H1 (cell line): ENCODE results near the gene PRSS38. TPM values are rescaled to one million over a fixed set of nuclear protein-coding genes. Genes with fewer than 3 reads are reported as not detected.

Source experiments
- CTCF ChIA-PET: fragments of 300-600 bp; sonication (Branson Sonifier 250); formaldehyde crosslinking; loops from one replicate; lab custom pipeline; 2021; ENCODE audit not compliant: partially characterized antibody; lab: Charles Lee
- POLR2A ChIA-PET: fragments of 300-600 bp; sonication (Branson Sonifier 250); formaldehyde crosslinking; loops from one replicate; lab custom pipeline; 2021; ENCODE audit warnings: inconsistent platforms; ENCODE audit not compliant: partially characterized antibody; lab: Charles Lee
- DNase-seq, 2 experiments: peaks; one replicate each; pipeline versions ENCODE4 v3.0.0 to v3.0.0-alpha.2; 2010 to 2022; ENCODE audit warnings: low spot score in 2 of 2, low read depth in 1 of 2, mixed read lengths in 1 of 2
- FAIRE-seq: peaks from 2 replicates; lab custom pipeline; 2011; peaks lifted over from hg19 to GRCh38; lab: Jason Lieb, UNC
- H2AFZ ChIP-seq: 2 replicates; pipeline ENCODE4 v1.8.1; 2012; ENCODE audit warnings: low read length, inconsistent platforms
- H2AK5ac ChIP-seq: 2 replicates; pipeline ENCODE4 v1.6.1; 2013; ENCODE audit warnings: low read depth, low read length
- H2BK120ac ChIP-seq: replicated peaks from 2 replicates; pipeline ENCODE3; 2013; ENCODE audit warnings: low read depth, low read length, inconsistent platforms
- H2BK12ac ChIP-seq: 2 replicates; pipeline ENCODE4 v1.6.1; 2013; ENCODE audit warnings: low read depth, low read length
- H2BK15ac ChIP-seq: 2 replicates; pipeline ENCODE4 v1.6.1; 2013; ENCODE audit warnings: low read length
- H2BK20ac ChIP-seq: 2 replicates; pipeline ENCODE4 v1.6.1; 2013; ENCODE audit warnings: low read length
- H2BK5ac ChIP-seq: 2 replicates; pipeline ENCODE4 v1.6.1; 2013; ENCODE audit warnings: low read depth, low read length
- H3K14ac ChIP-seq: 2 replicates; pipeline ENCODE4 v1.6.1; 2013; ENCODE audit warnings: inconsistent platforms; ENCODE audit not compliant: insufficient read length
- H3K18ac ChIP-seq: 2 replicates; pipeline ENCODE4 v1.6.1; 2013; ENCODE audit warnings: low read length; ENCODE audit errors: extremely low read depth
- H3K23ac ChIP-seq: 2 replicates; pipeline ENCODE4 v1.6.1; 2013; ENCODE audit warnings: inconsistent platforms; ENCODE audit not compliant: insufficient read length
- H3K23me2 ChIP-seq: 2 replicates; pipeline ENCODE4 v1.6.1; 2013; ENCODE audit warnings: low read depth, low read length
- H3K27ac ChIP-seq: 2 replicates; pipeline ENCODE4 v1.6.1; 2011; ENCODE audit warnings: low read depth, low read length, inconsistent platforms
- H3K27me3 ChIP-seq, 4 experiments: replicated peaks in 1 of 4; 1 replicate in 1 of 4; 2 replicates in 3 of 4; pipeline versions ENCODE4 v1.6.1 to v1.8.1; 2011 to 2013; ENCODE audit warnings: low read length in 3 of 4, mild to moderate bottlenecking in 3 of 4, inconsistent platforms in 2 of 4, mixed read lengths in 2 of 4, moderate library complexity in 1 of 4; ENCODE audit not compliant: control insufficient read depth in 3 of 4, insufficient read depth in 3 of 4; ENCODE audit errors: extremely low read depth in 1 of 4
- H3K36me3 ChIP-seq, 4 experiments: 2 replicates each; pipeline versions ENCODE4 v1.6.1 to v1.8.1; 2011 to 2013; ENCODE audit warnings: mild to moderate bottlenecking in 4 of 4, low read length in 3 of 4, moderate library complexity in 2 of 4, control low read depth in 1 of 4, inconsistent platforms in 1 of 4; ENCODE audit not compliant: insufficient read depth in 4 of 4, control insufficient read depth in 2 of 4
- H3K4ac ChIP-seq: replicated peaks from 2 replicates; pipeline ENCODE3; 2013; ENCODE audit warnings: low read length, low read depth, mixed read lengths, inconsistent platforms; ENCODE audit not compliant: insufficient read length
- H3K4me1 ChIP-seq, 4 experiments: replicated peaks in 1 of 4; 1 replicate in 1 of 4; 2 replicates in 3 of 4; pipeline versions ENCODE4 v1.6.1 to v1.8.1; 2011 to 2013; ENCODE audit warnings: low read length in 3 of 4, inconsistent platforms in 2 of 4, mixed read lengths in 1 of 4; ENCODE audit not compliant: insufficient read depth in 4 of 4, control insufficient read depth in 3 of 4
- H3K4me2 ChIP-seq, 2 experiments: 2 replicates each; pipeline versions ENCODE4 v1.6.1 to v1.8.1; 2011 to 2013; ENCODE audit warnings: low read depth in 2 of 2, low read length in 2 of 2, control low read depth in 1 of 2, inconsistent platforms in 1 of 2, mild to moderate bottlenecking in 1 of 2; ENCODE audit not compliant: insufficient read depth in 1 of 2
- H3K4me3 ChIP-seq, 4 experiments: fragments of 200-600, 300-600 bp in 1 of 4; sonication (generic), shearing (Covaris generic), sonication (Bioruptor Twin) in 1 of 4; 2 replicates each; pipeline versions ENCODE4 v1.5.1 to v1.8.1; 2011 to 2016; ENCODE audit warnings: low read length in 4 of 4, low read depth in 3 of 4, control low read depth in 2 of 4, inconsistent platforms in 2 of 4, mild to moderate bottlenecking in 2 of 4, mixed read lengths in 1 of 4, moderate library complexity in 1 of 4; ENCODE audit not compliant: insufficient read depth in 2 of 4; ENCODE audit errors: extremely low read depth in 1 of 4
- H3K56ac ChIP-seq: replicated peaks from 2 replicates; pipeline ENCODE3; 2013; ENCODE audit warnings: low read depth, mild to moderate bottlenecking, mixed read lengths, low read length, inconsistent platforms; ENCODE audit not compliant: insufficient read length
- H3K79me1 ChIP-seq: 2 replicates; pipeline ENCODE4 v1.6.1; 2013; ENCODE audit warnings: low read depth, low read length, control low read depth
- H3K79me2 ChIP-seq, 2 experiments: 2 replicates each; pipeline versions ENCODE4 v1.6.1 to v1.8.1; 2012 to 2013; ENCODE audit warnings: low read length in 2 of 2, mild to moderate bottlenecking in 2 of 2, inconsistent platforms in 1 of 2; ENCODE audit not compliant: insufficient read depth in 2 of 2, control insufficient read depth in 1 of 2
- H3K9ac ChIP-seq, 4 experiments: replicated peaks in 1 of 4; 1 replicate in 1 of 4; 2 replicates in 3 of 4; pipeline versions ENCODE4 v1.6.1 to v1.8.1; 2011 to 2013; ENCODE audit warnings: low read depth in 3 of 4, low read length in 3 of 4, control low read depth in 2 of 4, mild to moderate bottlenecking in 2 of 4, moderate library complexity in 2 of 4, inconsistent platforms in 1 of 4; ENCODE audit errors: extremely low read depth in 1 of 4
- H3K9me3 ChIP-seq, 2 experiments: 2 replicates each; pipeline versions ENCODE4 v1.6.1 to v1.8.1; 2012 to 2013; ENCODE audit warnings: mild to moderate bottlenecking in 2 of 2, moderate library complexity in 2 of 2, control low read depth in 1 of 2, inconsistent platforms in 1 of 2, low read depth in 1 of 2, low read length in 1 of 2, mixed read lengths in 1 of 2; ENCODE audit not compliant: insufficient read depth in 2 of 2
- H4K20me1 ChIP-seq, 2 experiments: replicated peaks in 1 of 2; 2 replicates each; pipeline versions ENCODE3 to v1.8.1; 2011 to 2013; ENCODE audit warnings: inconsistent platforms in 2 of 2, low read length in 2 of 2, mild to moderate bottlenecking in 1 of 2; ENCODE audit not compliant: insufficient read depth in 2 of 2, control insufficient read depth in 1 of 2
- H4K5ac ChIP-seq: 2 replicates; pipeline ENCODE4 v1.6.1; 2013; ENCODE audit warnings: low read length, low read depth, mixed read lengths, inconsistent platforms; ENCODE audit not compliant: insufficient read length
- H4K8ac ChIP-seq: 2 replicates; pipeline ENCODE4 v1.8.0; 2013; ENCODE audit warnings: mild to moderate bottlenecking, moderate library complexity, low read length, inconsistent platforms; ENCODE audit not compliant: insufficient read depth; ENCODE audit errors: extremely low read depth
- H4K91ac ChIP-seq: replicated peaks from 2 replicates; pipeline ENCODE3; 2013; ENCODE audit warnings: low read length, mixed read lengths, inconsistent platforms; ENCODE audit not compliant: insufficient read length
- CBX8 ChIP-seq: fragments of 300-800, 300-1000 bp; sonication (generic); IDR thresholded peaks from 2 replicates; pipeline ENCODE4 v1.7.1; 2016; ENCODE audit warnings: low read depth, low read length, borderline replicate concordance
- CTBP2 ChIP-seq: IDR thresholded peaks from 2 replicates; pipeline ENCODE4 v1.7.0; 2011; ENCODE audit warnings: borderline replicate concordance, mild to moderate bottlenecking, moderate library complexity, mixed read lengths, low read length; ENCODE audit not compliant: insufficient read depth, insufficient read length
- NRF1 ChIP-seq: IDR thresholded peaks from 2 replicates; pipeline ENCODE4 v1.6.1; 2011; ENCODE audit warnings: mild to moderate bottlenecking, low read depth, low read length, improper control_type of control experiment
- POLR2AphosphoS5 ChIP-seq: IDR thresholded peaks from 2 replicates; pipeline ENCODE4 v1.6.1; 2011; ENCODE audit warnings: low read depth, low read length
- RNF2 ChIP-seq: fragments of 200-900, 300-1000 bp; sonication (generic); IDR thresholded peaks from 2 replicates; pipeline ENCODE4 v1.7.1; 2016; ENCODE audit warnings: borderline replicate concordance, low read depth, mild to moderate bottlenecking, antibody characterized with exemption, low read length; ENCODE audit not compliant: poor library complexity, severe bottlenecking; ENCODE audit errors: missing control alignments
- SIN3A ChIP-seq, 2 experiments: IDR thresholded peaks in 1 of 2; conservative IDR thresholded peaks in 1 of 2; 2 replicates each; pipeline ENCODE4 v1.6.1; 2011 to 2012; ENCODE audit warnings: low read length in 2 of 2, improper control_type of control experiment in 1 of 2, low read depth in 1 of 2, mild to moderate bottlenecking in 1 of 2
- SP4 ChIP-seq: IDR thresholded peaks from 2 replicates; pipeline ENCODE4 v1.6.1; 2012; ENCODE audit warnings: low read length, inconsistent platforms
- SUZ12 ChIP-seq: fragments of 200-600 bp; sonication (generic); IDR thresholded peaks from 2 replicates; pipeline ENCODE4 v1.6.1; 2012; ENCODE audit warnings: mild to moderate bottlenecking, inconsistent platforms, low read length, moderate library complexity, mixed read lengths
- WGBS, 2 experiments: shearing (Covaris generic) in 1 of 2; methylation state at CpG; one replicate each; pipeline versions ENCODE4 v1.1.6 to v1.1.7; 2013 to 2015; ENCODE audit warnings: low lambda C conversion rate in 2 of 2, mixed read lengths in 2 of 2, inconsistent platforms in 1 of 2, low coverage in 1 of 2, missing lambda C conversion rate in 1 of 2; ENCODE audit not compliant: insufficient replicate concordance in 2 of 2, insufficient coverage in 1 of 2, insufficient read length in 1 of 2; ENCODE audit errors: extremely low coverage in 1 of 2, missing lambda C conversion rate in 1 of 2; 5-methylcytosine and 5-hydroxymethylcytosine counted together
- polyA plus RNA-seq, 7 experiments: library from polyadenylated mRNA; depleted of rRNA in 3 of 7; stranded (reverse) in 5 of 7; unstranded in 2 of 7; fragments of >200 nt in 5 of 7; fragments of 200-250 nt in 2 of 7; gene quantifications; 1 replicate in 5 of 7; 2 replicates in 1 of 7; 4 replicates in 1 of 7; pipeline versions ENCODE4 v1.2.1 to v1.2.3, GENCODE V29; 2011 to 2013; ENCODE audit warnings: missing spikeins in 2 of 7, mixed read lengths in 2 of 7
- total RNA-seq: library from RNA; stranded (reverse); fragmentation: NEBNext Ultra II Directional; extraction: Animal tissue kit (Norgen Biotek cat#: 25700); gene quantifications from 2 replicates; pipeline ENCODE4 v1.2.1, GENCODE V29; 2021

The PRSS38 gene
- total and polyA plus RNA-seq, 2 of the 8 experiments (the other 6 are each of a cell fraction or from before 2014, with no cell fraction given): not detected

GRCh38 chr1:227841096-227841495, 25.6 kb downstream of the PRSS38 start:
- no peak overlapping the region for H3K14ac ChIP-seq

More at GRCh38 chr1:227841096-227841495, 25.6 kb downstream of the PRSS38 start:
- Histone ChIP-seq H3K4me3 (no peak overlapping the region), H2BK5ac (no peak overlapping the region), H3K4me2 (no peak overlapping the region), H4K8ac (0 out of 2 replicates have a peak overlapping the region, but pooled peaks have one; percentile 3), H3K27ac (no peak overlapping the region), H3K4ac (no peak overlapping the region), H3K9ac (no peak overlapping the region), H3K79me2 (no peaks in the 10 kb centered on the region), H2BK12ac (no peak overlapping the region), H2AFZ (peak overlapping the region; percentile 59; the same call in 1 of the 2 replicates), H2BK15ac (no peak overlapping the region), H4K91ac (no peak overlapping the region), H3K79me1 (no peaks in the 10 kb centered on the region), H3K23me2 (0 out of 2 replicates have a peak, but pooled peaks cover 2% of the 10 kb centered on the region), H4K20me1 (no peaks in the 10 kb centered on the region), H2BK20ac (no peak overlapping the region), H4K5ac (no peak overlapping the region), H3K27me3 (no peaks in the 10 kb centered on the region), H3K9me3 (no peaks in the 10 kb centered on the region), H3K36me3 (no peaks in the 10 kb centered on the region), H3K4me1 (peaks cover 0 to 3% (median 0%) of the 10 kb centered on the region in 4 experiments; a peak in 1 of 7 replicates), H3K56ac (no peak overlapping the region), H3K23ac (no peak overlapping the region), H3K18ac (no peak overlapping the region), H2BK120ac (no peak overlapping the region), H2AK5ac (no peak overlapping the region)
- ChIA-PET POLR2A (no interaction called here), CTCF (interaction anchor here (0.7 to 1.1 kb wide), 2 partner anchors 113 to 360 kb away, joined by 3 read pairs; no protein-coding TSS in a partner anchor)
- FAIRE-seq: no peak
- TF ChIP-seq CBX8 (no peak), NRF1 (no peak), POLR2AphosphoS5 (no peak), RNF2 (no peak), SIN3A (conservative IDR thresholded peaks at IDR 0.05 in 1 of 2, IDR thresholded peaks at IDR 0.05 in 1 of 2; ENCODE audit: low read depth in 1 of 2, low read length in 2 of 2) (no peak), CTBP2 (no peak), SUZ12 (no peak), SP4 (no peak)
- no peak for DNase-seq
- WGBS, 2 experiments: 75% methylated on average over 9 of the region's 9 CpGs; no CpG with 5 or more reads in 1 of the 2 experiments
